Epithelial cell of esophagus (primary cell): ENCODE results near the gene TMC5.
A peak's percentile ranks its signal among the peaks of the same experiment; 100 is the strongest.

Source experiments
- DNase-seq: peaks from one replicate; pipeline ENCODE4 v3.0.0; 2010; ENCODE audit warnings: low read depth
- H3K4me3 ChIP-seq: 2 replicates; pipeline ENCODE4 v1.5.1; 2011; ENCODE audit warnings: mild to moderate bottlenecking, low read length, control low read depth
- TF ChIP-seq, protein P1 (sequence below): IDR thresholded peaks from 2 replicates; pipeline ENCODE4 v1.5.1; 2011; ENCODE audit warnings: low read depth, mild to moderate bottlenecking, low read length, control low read depth, inconsistent platforms; ENCODE audit not compliant: insufficient read depth; ENCODE audit errors: missing control alignments

Gene TMC5

DNA sequence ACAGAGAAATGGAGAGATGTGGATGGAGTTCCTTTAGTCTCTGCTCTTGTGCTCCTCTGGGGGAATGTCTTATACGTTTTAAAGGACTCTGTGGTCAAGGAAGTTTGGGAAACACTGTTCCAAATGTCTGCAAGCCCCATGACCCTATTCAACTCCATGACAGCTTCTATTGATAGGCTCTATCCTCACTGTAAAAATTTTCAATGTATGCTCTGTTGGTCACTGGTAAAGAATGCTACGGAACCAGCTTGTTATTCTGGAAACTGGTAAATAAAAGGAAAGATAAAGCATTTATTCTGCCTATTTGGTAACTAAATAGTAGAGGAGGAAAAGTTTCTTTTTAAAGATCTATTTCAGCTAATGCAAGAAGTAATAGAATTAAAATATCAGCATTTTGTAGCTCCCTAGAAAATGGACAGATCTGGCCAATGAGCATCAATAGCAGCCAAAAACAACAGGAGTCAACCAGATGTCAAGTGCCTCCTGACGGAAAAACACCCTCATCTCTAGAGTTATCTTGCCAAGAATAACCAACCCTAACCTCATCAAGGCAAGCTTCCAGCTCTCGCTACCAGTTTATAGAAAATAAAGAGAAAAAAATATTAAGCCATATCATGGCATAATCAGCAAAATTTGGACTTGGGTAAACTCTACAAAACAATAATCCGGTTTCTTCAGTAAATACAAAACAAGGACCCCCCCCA lies 88.1 kb downstream of the TMC5 start:
- H3K4me3 ChIP-seq = no peak overlapping the region
- DNase-seq = no peak
- TF ChIP-seq, protein P1, sequence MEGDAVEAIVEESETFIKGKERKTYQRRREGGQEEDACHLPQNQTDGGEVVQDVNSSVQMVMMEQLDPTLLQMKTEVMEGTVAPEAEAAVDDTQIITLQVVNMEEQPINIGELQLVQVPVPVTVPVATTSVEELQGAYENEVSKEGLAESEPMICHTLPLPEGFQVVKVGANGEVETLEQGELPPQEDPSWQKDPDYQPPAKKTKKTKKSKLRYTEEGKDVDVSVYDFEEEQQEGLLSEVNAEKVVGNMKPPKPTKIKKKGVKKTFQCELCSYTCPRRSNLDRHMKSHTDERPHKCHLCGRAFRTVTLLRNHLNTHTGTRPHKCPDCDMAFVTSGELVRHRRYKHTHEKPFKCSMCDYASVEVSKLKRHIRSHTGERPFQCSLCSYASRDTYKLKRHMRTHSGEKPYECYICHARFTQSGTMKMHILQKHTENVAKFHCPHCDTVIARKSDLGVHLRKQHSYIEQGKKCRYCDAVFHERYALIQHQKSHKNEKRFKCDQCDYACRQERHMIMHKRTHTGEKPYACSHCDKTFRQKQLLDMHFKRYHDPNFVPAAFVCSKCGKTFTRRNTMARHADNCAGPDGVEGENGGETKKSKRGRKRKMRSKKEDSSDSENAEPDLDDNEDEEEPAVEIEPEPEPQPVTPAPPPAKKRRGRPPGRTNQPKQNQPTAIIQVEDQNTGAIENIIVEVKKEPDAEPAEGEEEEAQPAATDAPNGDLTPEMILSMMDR = no peak

DNA sequence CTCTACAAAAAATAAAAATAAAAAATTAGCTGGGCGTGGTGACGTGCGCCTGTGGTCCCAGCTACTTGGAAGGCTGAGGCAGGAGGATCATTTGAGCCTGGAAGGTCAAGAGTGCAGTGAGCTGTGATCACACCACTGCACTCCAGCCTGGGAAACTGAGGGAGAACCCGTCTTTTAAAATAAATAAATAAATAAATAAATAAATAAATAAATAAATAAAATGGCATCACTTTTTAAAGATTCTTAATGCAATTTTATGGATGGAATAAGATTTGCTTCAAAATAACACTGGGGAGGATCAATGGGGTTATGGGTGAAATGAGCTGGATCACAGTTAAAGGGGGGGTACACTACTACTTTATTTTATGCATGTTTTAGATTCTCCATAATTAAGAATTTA lies 89.3 kb downstream of the TMC5 start:
- no peak for DNase-seq
- no peak overlapping the region for H3K4me3 ChIP-seq
- TF ChIP-seq, protein P1 = no peak

DNA sequence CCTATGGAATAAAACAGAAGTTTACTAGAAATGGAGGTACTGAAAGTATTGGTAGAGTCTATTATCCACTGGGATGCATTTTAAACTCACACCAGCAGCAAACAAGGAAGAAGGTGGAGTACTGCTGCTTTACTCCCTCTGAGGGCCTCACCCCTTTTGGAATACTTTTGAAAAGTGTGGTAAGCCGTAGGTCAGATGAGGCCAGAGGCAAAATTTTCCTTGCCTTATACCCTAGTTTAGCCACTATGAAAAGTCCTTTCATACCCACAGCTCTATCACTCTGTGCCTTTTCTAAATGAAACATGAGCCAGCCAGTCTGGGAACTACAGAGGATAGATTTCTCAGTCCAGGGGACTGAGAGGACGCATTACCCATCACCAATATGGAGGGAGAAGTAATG lies 90.2 kb downstream of the TMC5 start:
- TF ChIP-seq, protein P1 = no peak
- no peak overlapping the region for H3K4me3 ChIP-seq
- no peak for DNase-seq

DNA sequence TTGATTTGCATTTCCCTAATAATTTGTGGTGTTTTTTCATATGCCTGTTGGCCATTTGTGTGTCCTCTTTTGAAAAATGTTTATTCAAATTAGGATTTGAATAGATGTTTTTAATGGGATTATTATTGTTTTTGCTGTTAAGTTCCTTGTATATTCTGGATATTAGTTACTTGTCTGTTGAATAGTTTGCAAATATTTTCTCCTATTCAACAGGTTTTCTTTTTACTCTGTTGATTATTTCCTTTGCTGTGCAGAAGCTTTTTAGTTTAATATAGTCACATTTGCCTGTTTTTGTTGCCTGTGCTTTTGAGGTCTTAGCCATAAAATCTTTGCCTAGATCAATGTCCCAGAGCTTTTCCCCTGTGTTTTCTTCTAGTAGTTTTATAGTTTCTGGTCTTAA lies 94.6 kb downstream of the TMC5 start:
- no peak for DNase-seq
- no peak overlapping the region for H3K4me3 ChIP-seq
- TF ChIP-seq, protein P1 = no peak

DNA sequence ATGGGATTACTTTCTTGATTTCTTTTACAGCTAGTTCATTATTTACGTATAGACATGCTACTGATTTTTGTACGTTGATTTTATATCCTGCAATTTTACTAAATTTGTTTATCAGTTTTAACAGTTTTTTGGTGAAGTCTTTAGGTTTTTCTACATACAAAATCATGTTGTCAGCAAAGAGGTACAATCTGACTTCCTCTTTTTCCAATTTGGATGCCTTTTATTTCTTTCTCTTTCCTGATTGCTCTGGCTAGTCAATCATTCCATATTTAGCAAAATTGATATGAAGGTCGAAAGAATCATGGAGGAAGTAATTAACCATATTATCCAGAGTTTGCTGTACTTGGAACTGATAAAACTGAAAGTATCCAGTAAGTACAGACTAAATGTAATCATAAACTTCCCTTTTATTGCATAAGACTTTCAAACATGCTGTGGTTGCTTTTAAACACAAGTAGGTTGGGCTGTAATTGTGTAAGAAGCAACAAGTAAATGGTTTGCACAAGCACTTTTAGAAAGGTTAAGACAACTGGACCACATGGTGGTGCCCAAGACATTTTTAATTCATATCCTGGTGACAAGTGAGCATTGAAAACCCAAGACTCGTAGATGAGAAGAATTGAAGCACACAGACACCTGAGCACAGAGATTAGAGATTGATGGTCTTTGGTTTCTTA lies 95.8 kb downstream of the TMC5 start:
- TF ChIP-seq, protein P1 = no peak
- no peak overlapping the region for H3K4me3 ChIP-seq
- DNase-seq = peak; percentile 15

DNA sequence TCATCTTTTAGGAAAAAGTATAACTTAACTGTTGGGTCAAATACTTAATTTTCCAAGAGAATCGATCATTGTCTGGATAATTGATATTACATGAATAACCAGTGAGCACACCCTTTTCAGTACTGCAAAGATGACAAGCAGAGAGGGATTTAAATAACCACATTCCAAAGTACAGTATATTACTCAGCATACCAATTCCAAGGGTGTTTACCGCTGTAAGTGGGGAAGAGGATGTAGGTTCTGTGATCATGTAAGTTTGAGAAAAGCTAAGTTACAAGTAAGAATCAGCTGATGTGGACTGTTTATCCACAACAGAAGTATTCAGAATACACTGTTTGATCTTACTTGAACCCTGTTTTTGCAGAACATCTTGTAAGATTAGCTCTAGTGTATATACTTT lies 98.1 kb downstream of the TMC5 start:
- H3K4me3 ChIP-seq = no peak overlapping the region
- DNase-seq = peak; percentile 25
- TF ChIP-seq, protein P1 = no peak

DNA sequence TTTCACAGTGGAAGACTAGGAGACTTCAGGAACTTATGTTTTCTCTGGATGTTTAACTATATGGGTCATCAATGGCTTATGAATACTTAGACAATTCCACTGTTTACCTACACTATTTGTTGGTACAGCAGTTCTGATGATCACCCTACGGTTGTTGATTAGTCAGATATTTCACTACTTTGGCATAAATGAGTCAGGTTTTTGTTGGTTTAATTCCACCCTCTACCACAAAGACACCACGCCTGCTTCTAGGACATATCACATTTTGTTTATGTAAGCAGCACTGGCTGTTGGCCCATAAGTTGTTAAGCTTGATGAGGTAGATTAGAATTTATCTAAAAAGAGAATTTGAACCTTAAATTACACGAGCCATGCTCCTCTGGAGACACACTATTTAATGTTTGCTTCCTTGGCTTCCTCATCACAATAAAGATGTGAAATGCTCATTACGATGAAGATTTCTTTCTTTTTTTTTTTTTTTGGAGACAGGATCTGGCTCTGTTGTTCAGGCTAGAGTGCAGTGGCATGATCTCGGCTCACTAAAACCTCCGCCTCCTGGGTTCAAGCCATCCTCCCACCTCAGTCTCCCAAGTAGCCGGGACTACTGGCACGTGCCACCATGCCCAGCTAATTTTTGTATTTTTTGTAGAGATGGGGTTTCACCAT lies 99.9 kb downstream of the TMC5 start:
- H3K4me3 ChIP-seq = no peak overlapping the region
- DNase-seq = peak; percentile 95
- TF ChIP-seq, protein P1 = no peak
